Esophagus muscularis mucosa (tissue), 4 donors: ENCODE results near the gene DPYD.

ENCODE experiments used
- EP300 ChIP-seq: sonication (generic); formaldehyde crosslinking; IDR thresholded peaks from one replicate; pipeline ENCODE4 v1.6.1; 2017; ENCODE audit warnings: antibody characterized with exemption
- POLR2A ChIP-seq: fragments of 450-650 bp; IDR thresholded peaks from one replicate; pipeline ENCODE4 v1.6.1; 2017; ENCODE audit warnings: antibody characterized with exemption, moderate library complexity, mild to moderate bottlenecking, low read depth
- POLR2AphosphoS5 ChIP-seq, 2 donors: sonication (generic); formaldehyde crosslinking; IDR thresholded peaks; one replicate each; pipeline ENCODE4 v1.6.1; 2017; ENCODE audit warnings: antibody characterized with exemption in 2 of 2
- TF ChIP-seq, protein P1 (sequence below), 3 experiments: fragments of 200-600 bp in 2 of 3; fragments of 450-650 bp in 1 of 3; sonication (generic) in 2 of 3; IDR thresholded peaks; one replicate each; pipeline ENCODE4 v1.5.1; 2017 to 2019; ENCODE audit warnings: antibody characterized with exemption in 3 of 3, mild to moderate bottlenecking in 2 of 3, moderate library complexity in 1 of 3

GRCh38 chr1:97412166-97412565, 508.7 kb downstream of the DPYD start:
- TF ChIP-seq, protein P1, sequence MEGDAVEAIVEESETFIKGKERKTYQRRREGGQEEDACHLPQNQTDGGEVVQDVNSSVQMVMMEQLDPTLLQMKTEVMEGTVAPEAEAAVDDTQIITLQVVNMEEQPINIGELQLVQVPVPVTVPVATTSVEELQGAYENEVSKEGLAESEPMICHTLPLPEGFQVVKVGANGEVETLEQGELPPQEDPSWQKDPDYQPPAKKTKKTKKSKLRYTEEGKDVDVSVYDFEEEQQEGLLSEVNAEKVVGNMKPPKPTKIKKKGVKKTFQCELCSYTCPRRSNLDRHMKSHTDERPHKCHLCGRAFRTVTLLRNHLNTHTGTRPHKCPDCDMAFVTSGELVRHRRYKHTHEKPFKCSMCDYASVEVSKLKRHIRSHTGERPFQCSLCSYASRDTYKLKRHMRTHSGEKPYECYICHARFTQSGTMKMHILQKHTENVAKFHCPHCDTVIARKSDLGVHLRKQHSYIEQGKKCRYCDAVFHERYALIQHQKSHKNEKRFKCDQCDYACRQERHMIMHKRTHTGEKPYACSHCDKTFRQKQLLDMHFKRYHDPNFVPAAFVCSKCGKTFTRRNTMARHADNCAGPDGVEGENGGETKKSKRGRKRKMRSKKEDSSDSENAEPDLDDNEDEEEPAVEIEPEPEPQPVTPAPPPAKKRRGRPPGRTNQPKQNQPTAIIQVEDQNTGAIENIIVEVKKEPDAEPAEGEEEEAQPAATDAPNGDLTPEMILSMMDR (IDR thresholded peaks at IDR 0.05), result no peak
- TF ChIP-seq POLR2A (no peak), EP300 (no peak), POLR2AphosphoS5 (IDR thresholded peaks at IDR 0.05) (no peak)
